Suppressor macrophage treated with lipopolysaccharide for 1 hour (primary cell): ENCODE results near the gene BMERB1.
"Not testable (repeated sequence)": the region's sequence is repeated elsewhere in the genome, so short reads cannot be mapped to it uniquely, and the experiment has no call there.

Source experiments
- DNase-seq, 3 donors: peaks; one replicate each; pipeline ENCODE4 v3.0.0-alpha.2; 2020 to 2022

BMERB1 gene

DNA sequence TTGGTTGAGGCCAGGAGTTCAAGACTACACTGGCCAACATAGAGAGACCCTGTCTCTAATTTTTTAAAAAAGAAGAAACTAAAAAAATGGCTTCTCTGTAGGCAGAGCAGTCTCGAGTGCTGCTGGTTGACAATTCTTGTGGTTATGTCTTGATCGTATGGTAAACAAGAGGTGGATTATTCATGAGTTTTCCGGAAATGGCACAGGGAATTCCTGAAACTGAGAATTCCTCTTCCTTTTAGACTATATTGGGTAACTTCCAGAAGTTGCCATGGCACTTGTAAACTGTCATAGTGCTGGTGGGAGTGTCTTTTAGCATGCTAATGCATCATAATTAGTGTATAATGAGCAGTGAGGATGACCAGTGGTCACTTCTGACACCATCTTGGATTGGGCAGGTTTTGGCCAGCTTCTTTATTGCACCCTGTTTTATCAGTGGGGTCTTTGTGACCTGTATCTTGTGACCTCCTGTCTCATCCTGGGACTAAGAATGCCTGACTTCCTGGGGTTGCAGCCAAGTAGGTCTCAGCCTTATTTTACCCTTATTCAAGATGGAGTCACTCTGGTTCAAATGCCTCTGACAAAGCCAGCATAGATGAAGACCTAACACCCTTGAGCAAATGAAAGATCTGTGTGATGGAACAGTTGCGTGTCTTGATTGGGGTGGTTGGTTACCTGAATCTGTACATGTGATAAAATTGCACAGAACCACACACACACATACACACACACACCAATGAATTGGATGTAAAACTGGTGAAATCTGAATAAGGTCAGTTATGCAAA, 30.2 kb downstream of the BMERB1 start:
- DNase-seq = no peak

DNA sequence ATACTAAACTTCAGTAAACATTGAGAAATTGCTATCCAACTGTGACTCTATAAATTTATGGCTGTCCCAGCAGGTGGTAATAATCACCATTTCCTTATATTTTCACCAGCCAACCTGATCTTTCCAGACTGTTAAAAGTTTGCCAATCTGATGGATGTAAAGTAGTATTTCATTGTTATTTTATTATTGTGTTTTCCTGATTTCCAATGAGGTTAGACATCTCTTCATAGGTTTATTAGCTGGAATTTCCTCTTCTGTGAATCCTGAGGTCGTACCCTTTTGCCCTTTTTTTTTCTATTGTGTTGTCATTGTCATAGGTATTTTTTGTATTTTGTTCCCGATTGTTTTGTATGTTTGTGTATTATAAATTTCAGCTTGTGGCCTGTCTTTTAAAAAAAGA, 31.7 kb downstream of the BMERB1 start:
- no peak for DNase-seq

DNA sequence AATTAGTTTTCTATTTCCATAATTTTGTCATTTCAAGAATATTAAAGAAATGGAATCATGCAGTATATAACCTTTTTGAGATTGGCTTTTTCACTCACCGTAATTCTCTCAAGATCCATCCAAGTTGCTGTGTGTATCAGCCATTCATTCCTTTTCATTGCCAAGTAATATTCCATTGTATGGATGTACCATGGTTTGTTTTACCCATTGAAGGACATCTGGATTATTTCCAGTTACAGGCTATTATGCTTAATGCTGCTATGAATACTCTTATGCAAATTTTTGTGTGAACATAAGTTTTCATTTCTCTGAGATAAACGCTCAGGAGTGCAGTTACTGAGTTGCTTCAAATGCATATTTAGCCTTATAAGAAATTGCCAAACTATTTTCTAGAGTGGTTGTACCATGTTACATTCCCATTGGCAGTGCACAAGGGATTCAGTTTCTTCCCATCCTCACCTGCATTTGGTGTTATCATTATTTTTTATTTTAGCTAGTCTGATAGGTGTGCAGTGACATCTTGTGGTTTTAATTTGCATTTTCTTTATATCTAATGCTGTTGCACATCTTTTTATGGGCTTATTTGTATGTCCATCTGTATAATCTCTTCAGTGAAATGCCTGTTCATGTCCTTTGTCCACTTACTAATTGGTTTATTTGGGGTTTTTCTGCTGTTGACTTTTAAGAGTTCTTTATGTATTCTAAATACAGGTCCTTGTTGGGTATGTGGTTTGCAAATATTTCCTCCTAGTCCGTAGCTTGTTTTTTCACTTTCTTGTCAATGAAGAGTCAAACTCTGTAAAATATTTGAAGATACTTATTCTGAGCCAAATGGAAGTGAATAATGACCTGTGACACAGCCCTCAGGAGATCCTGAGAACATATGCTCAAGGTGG, 32.7 kb downstream of the BMERB1 start:
- peak in 1 of 3 donors; percentile 33 for DNase-seq

DNA sequence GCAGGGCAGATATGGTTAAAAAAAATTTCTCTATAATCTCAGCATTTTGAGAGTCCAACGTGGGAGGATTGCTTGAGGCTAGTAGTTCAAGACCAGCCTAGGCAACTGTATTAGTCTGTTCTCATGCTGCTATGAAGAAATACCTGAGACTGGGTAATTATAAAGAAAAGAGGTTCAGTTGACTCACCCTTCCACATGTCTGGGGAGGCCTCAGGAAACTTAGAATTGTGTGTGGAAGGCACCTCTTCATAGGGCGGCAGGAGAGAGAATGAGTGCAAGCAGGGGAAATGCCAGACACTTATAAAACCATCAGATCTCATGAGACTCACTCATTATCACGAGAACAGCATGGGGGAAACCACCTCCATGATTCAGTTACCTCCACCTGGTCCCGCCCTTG, 42.6 kb downstream of the BMERB1 start:
- not testable (repeated sequence) for DNase-seq

DNA sequence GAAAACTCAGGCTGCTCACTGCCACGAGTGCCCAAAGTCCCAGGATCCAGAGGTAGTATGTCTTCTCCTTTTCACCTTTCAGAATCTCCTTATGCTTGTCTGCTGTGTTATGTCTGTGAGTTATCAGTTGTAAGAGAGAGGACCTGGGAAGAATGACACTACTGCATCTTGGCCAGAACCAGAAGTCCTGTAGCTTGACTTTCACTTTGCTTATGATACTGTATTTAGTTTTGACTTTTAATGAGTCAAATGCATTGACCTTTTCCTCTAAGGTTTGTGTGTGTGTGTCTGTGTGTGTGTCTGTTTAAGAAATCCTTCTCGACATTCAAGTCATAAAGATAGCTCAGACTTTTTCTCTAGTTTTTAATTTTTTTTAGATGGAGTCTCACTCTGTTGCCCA, 43.4 kb downstream of the BMERB1 start:
- DNase-seq = no peak

DNA sequence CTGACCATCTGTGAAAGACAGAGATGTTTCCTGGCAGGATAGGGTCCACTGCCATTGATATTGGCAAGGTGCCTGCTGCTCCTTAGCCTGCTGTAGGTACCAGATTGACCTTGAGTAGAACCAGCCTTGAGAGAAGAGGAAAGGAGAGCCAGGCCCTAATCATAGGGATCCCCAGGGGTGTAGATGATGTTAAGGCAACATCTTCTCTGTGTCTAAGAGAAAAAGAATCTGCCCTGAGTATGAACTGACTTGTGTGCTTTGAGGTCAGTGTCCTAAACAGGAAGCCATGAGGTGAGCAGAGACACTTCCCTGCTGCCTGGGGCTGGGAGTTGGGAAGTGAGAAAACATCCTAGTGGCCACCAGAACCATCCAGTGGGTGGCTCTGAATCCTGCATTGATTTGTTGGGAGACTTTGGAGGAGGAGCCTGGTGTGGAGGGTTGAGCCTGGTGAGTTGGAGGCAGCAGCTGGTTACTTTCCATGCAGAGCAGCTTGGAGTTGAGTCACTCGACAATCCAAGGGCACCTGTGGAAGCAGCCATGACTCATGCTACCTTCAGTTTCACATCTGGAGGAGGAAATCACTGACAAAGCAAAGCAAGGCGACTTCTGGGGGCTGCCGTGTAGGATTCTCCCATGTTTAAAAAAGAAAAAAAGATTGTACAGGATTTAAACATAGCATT, 47.8 kb downstream of the BMERB1 start:
- peak; percentile 43 to 61 (median 57) for DNase-seq

DNA sequence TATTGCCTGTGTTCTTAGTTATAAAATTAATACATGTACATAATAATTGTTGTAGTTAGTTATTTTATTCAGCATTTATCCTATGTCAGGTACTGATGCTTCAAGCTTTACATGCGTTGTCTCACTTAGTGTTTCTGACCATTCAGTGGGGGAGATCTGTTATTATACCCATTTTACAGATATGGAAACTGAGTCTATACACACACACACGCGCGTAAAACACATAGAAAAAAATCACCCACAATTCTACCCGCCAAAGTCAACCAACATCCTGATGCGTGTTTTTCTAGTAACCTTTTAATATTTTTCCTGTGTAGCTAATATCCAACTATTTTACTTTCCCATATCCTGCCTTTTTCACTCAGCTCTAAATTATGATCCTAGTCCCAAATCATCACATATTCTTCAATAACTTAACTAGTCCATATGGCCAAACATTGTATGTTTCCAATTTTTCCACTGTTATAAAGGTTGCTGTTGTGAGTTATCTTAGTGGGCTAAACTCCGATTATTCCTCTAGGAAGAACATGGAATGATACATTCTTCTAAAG, 48.4 kb downstream of the BMERB1 start:
- no peak for DNase-seq

DNA sequence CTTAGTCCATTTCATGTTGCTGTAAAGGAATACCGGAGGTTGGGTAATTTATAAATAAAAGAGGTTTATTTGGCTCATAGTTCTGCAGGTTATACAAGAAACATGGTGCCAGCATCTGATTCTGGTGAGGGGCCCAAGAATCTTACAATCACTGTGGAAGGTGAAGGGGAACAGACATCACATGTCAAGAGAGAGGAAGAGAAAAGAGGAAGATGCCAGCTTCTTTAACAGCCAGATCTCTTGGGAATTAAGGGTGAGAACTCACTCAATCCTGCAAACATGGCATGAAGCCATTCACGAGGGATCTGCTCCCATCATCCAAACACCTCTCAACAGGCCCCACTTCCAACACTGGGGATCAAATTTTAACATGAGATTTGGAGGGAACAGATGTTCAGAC, 49.5 kb downstream of the BMERB1 start:
- no peak for DNase-seq

DNA sequence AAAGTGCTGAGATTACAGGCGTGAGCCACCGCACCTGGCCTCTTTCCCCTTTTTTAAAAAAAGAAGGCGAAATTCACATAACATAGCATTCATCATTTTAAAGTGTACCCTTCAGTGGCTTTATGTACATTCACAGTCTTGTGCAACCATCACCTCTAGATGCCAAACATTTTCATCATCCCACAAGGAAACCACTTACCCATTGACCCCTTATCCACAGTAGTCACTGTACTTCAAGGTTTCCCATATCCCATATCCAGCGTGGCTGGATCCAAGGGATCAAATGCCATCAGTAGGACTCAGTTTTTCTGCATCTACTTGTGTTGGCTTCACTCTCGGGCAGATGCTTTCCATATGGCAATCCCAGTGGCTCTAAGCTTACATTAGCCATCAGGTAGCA, 50.3 kb downstream of the BMERB1 start:
- DNase-seq = no peak

DNA sequence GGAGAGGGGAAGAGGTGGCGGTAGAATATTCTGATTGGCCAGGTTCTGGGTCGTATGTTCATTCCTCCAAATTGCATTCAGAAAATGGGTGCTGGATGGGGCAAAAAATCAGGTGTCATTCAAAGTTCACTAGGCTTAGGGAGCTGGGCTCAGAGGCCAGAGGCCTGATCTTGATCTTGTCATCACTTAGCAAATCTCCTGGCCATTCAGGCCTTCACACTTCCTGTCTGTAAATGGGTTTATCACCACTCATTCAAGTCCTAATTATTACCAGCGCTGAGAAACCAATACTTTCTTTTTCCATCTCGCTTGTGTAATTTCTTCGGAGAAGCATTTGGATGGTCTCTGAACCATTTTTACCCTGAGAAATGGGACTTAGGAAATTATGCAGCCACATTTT, 50.8 kb downstream of the BMERB1 start:
- DNase-seq = no peak

DNA sequence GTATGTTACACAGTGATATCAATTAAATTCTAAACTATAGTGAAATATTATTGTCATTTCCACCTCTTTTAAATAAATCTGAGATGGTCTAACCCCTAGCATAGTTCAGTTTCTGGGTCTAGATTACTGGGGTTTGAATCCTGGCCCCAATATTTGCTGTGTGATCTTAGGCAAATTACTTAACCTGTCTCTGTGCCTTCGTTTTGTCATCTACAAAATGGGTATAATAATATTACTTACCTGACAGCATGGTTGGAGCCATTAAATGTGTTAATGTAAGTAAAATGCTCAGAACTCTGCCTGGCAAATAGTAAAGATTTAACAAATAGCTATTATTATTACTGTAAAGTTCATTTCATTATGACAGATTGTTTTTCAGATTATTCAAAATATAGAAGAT, 52.3 kb downstream of the BMERB1 start:
- no peak for DNase-seq

DNA sequence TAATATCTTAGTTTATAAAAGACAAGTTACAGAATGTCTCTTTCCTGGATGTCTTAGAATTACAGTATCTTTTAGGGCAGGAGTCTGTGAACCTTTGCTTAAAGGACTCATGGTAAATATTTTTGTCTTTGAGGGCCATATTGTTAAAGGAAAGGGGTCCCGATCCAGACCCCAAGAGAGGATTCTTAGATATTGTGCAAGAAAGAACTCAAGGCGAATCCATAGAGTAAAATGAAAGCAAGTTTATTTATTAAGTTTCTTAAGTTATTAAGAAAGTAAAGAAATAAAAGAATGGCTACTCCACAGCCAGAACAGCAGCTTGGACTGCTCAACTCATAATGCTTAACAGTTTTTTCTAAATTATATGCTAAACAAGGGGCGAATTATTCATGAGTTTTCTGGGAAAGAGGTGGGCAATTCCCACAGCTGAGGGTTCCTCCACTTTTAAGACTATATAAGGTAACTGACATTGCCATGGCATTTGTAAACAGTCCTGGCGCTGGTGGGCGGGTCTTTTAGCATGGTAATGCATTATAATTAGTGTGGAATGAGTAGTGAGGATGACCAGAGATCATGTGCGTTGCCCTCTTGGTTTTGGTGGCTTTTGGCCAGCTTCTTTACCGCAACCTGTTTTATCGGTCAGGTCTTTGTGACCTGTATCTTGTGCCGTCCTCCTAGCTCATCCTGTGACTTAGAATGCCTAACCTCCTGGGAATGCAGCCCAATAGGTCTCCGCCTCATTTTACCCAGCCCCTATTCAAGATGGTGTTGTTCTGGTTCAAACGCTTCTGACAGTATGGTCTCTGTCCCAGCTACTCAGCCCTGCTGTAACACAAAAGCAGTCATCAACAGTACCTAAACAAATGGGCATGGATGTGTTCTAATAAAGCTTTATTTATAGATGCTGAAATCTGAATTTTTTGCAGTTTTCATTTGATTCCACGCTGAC, 53.2 kb downstream of the BMERB1 start:
- DNase-seq = peak in 2 of 3 donors; percentile 40 to 58

DNA sequence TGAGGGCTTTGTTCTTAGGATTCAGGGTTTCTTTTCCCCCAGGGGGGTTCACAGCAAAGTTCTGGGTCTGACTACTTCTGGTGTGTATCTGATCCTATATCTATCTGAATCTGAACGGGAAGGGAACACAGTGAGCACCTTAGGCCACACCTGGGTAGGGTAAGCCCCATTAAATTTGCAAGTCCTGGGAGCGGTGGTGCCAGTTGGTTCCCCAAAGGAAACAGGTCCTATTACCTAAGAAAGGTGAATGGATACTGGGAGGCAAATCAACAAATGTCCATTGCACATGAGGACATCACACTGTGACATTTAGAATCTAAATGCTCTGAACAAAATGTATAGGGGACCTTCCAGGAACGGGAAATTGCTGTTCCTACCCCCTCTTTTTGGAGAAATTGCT, 54.6 kb downstream of the BMERB1 start:
- no peak for DNase-seq

DNA sequence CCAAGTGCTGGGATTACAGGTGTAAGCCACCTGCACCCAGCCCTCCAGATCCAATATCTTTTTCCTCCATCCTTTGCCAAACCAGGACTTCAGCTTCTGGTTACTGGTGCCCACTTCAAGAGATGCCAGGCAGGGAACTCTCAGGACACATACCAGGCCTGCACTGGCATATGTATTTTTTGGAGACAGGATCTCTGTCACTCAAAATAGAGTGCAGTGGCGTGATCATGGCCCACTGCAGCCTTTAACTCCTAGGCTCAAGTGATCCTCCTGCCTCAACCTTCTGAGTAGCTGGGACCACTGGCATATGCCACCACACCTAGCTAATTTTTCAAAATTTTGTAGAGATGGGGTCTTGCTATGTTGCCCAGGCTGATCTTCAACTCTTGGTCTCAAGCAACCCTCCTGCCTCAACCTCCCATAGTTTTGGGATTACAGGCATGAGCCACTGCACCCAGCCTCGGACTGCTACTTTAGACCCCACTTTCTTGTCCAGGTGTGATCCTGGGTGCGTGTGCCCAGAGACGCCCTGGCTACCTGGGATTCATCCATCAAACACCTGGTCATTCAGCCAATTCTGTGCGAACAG, 55.8 kb downstream of the BMERB1 start:
- no peak for DNase-seq

DNA sequence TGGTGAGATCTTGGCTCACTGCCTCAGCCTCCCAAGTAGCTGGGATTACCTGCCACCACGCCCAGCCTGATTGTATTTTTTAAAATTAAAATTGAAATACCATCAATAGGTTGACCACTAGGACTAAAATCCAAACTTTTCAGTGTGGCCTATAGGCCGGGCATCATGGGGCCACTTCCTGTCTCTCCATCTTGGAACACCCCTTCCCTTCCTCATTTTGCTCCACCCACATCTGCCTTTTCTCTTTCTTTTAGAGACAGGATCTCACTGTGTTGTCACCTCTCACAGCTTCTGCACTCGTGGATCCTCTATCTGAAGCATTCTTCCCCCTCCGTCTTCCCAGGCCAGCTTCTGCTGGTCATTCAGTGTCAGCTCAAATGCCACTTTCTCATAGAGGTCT, 57.0 kb downstream of the BMERB1 start:
- DNase-seq = peak; percentile 43 to 55 (median 53)

DNA sequence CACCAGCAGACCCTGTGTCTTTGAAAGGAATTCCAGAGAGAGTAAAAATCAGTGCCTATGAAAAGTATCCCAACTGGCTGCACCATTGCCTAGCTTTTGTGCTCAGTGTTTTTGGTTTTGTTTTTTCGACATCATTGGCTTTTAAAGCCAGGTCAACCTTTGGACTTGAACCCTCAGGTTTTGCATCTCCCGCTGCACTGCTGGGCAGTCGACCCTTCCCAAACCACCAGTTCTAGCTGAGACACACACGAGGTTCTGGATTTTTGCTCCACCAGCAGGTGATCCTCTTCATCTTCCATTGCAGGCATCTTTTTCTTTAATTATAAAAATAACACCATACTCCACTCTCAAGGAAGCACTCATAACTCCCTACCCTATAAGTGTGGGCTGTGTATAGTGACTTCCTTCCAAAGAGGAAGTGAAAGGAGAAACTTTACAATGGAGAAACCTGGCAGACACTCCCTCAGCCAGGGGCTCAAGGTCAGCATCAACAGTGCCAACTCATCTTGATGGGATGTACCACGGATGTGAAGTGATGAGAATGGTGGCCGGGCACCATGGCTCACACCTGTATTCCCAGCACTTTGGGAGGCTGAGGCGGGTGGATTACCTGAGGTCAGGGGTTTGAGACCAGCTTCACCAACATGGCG, 57.8 kb downstream of the BMERB1 start:
- peak; percentile 44 to 69 (median 59) for DNase-seq

DNA sequence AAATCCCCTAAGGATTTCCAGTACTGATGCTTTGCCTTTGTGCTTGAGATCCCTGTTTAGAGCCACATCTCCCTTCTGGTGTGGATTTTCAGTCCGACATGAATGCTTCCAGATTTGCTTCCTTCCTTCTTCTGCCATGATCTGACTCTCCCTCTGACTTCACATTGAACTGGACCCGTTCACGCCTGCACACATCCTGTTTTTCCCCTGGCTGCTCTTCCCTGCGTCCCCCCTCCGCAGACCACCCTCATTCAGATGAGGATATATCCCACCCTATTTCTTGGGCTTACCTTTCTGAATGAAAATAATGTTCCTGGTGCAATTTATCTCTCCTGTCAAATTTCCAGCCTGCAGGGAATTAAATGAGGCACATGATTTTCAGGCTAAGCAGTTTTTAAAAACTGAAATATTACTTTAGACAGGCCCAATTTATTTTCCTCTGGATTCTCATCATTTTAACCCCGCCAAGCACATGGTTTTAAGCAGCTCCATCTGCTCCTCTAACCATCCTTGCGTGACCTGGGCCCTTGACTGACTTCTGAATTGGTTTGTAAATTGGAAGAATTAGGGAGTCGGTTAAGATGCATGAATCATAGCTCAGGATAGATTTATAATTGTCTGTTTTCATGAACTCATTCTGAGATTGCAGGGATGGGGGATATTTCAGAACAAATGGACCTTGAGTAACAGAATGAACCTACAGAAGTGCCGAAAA, 59.2 kb downstream of the BMERB1 start:
- DNase-seq = peak in 1 of 3 donors; percentile 32

DNA sequence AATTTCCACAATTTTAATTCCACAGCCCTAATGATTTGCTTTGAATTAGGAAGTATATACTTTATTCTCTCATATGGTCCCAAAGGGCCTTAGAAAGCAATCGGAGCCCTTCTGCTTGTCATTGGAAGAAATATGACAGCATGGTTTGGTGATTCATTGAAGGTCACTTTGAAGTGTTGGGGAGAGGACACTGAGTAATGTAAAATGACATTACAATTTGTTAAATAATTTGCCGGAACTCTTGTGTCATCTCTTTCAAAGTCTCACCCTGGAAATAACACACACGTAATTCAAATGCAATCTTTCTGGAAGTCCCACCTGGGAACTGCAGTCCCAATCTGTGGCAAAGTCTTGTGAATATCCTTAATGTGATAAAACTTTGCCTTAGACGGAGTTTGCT, 59.8 kb downstream of the BMERB1 start:
- DNase-seq = peak; percentile 31 to 77 (median 74)

DNA sequence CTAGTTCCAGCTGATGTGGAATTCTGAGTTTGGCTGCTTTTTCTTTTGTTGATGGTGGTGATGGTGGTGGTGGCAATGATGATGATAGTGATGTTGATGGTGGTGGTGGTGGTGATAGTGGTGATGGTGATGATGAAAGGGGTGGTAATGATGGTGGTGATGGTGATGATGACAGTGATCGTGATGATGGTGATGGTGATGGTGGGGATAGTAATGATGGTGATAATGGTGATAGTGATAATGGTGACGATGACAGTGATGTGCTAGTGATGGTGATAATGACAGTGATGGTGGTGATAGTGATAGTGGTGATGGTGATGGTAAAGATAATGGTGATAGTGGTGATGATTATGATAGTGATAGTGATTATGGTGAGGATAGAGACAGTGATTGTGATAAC, 61.5 kb downstream of the BMERB1 start:
- DNase-seq = no peak

DNA sequence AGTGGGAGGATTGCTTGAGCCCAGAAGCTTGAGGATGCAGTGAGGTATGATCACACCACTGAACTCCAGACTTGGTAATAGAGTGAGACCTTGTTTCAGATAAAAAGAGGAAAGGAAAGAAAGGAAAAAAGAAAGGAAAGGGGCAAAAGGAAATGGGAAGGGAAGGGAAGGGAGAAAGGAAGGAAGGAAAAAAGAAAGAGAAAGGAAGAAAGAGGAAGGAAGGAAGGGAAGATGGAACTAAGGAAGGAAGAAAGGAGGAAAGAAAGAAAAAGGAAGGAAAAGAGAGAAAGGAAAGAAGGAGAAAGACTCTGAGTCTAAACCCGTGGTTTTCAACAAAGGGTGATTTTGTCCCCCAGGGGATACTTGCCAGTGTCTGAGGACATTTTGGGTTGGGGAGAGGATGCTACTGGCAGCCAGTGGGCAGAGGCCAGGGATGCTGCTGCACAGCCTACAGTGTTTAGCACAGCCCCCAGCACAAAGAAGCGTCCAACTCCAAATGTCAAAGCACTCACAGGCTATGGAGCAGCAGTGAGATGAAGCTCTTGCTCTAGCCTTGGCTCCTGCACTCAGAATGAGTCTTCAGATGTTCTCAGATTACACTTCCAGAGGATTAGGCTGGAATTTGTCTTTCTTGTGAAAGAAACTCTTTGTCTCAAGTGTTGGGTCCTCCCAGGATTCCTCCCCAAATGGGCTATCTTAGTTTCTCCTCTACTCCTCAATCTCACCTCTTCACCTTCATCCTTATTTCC, 64.2 kb downstream of the BMERB1 start:
- DNase-seq = no peak
